ENCODE data around the gene SH3TC1. TPM values are rescaled to one million over a fixed set of nuclear protein-coding genes. Genes with fewer than 3 reads are reported as not detected.

Gene SH3TC1
- total and polyA plus RNA-seq, 12 donors = 1.5 to 58.7 (median 22.0) TPM

DNA sequence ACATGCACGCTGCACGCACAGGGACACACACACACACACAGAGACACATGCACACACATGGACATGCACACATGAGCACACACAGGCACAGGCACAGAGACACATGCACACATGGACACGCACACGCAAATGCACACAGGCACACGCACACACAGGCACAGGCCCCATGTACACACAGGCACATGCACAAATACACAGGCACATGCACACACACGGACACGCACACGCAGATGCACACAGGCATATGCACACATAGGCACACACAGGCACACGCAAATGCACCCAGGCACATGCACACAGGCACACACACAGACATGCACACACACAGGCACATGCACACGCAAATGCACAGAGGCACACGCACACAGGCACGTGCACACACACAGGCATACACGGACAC is 40.1 kb downstream of the SH3TC1 start:
- Histone ChIP-seq H3K4me1 (replicated peaks in 1 of 2) (no peaks in the 10 kb centered on the region), H3K4me3 (no peak overlapping the region), H3K27ac (no peak overlapping the region), H3K36me3 (replicated peaks in 1 of 2) (peaks cover 0 to 31% of the 10 kb centered on the region in 2 donors), H3K27me3 (no peaks in the 10 kb centered on the region), H3K9me3 (replicated peaks in 1 of 3) (no peaks in the 10 kb centered on the region)
- DNase-seq = no peak
- TF ChIP-seq, protein P1, sequence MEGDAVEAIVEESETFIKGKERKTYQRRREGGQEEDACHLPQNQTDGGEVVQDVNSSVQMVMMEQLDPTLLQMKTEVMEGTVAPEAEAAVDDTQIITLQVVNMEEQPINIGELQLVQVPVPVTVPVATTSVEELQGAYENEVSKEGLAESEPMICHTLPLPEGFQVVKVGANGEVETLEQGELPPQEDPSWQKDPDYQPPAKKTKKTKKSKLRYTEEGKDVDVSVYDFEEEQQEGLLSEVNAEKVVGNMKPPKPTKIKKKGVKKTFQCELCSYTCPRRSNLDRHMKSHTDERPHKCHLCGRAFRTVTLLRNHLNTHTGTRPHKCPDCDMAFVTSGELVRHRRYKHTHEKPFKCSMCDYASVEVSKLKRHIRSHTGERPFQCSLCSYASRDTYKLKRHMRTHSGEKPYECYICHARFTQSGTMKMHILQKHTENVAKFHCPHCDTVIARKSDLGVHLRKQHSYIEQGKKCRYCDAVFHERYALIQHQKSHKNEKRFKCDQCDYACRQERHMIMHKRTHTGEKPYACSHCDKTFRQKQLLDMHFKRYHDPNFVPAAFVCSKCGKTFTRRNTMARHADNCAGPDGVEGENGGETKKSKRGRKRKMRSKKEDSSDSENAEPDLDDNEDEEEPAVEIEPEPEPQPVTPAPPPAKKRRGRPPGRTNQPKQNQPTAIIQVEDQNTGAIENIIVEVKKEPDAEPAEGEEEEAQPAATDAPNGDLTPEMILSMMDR (IDR thresholded peaks at IDR 0.05) = no peak
- TF ChIP-seq POLR2A (IDR thresholded peaks at IDR 0.05) = no peak
- 93 to 96% (median 94%) methylated on average over 5 to 13 of the region's 13 CpGs for WGBS, 4 donors
- intact Hi-C loops (cut with DNase I) = no loop called here

DNA sequence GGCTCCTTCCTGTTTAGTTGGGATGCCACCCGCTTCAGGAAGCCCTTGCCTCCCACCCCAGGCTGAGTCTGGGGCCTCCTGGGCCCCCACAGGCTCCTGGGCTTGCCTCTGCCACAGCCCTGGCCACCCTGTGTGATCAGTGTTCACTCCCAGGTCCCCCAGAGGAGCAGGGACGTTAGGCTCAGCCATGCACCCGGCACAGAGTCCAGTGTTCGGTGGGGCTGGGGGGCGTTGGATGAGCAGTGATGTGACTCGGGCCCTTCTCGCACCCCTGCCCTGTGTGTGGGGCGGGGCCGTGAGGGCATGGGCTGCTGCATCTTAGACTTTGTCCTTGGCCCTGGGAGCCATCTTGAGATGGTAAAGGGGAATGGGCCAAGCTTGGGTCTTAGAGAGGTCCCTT is 40.6 kb downstream of the SH3TC1 start:
- TF ChIP-seq, protein P1 (IDR thresholded peaks at IDR 0.05) = no peak
- no peak for TF ChIP-seq POLR2A (IDR thresholded peaks at IDR 0.05)
- Histone ChIP-seq H3K4me3 (no peak overlapping the region), H3K36me3 (replicated peaks in 1 of 2) (peaks cover 0 to 31% of the 10 kb centered on the region in 2 donors), H3K27me3 (no peaks in the 10 kb centered on the region), H3K9me3 (replicated peaks in 1 of 3) (no peaks in the 10 kb centered on the region), H3K4me1 (replicated peaks in 1 of 2) (no peaks in the 10 kb centered on the region), H3K27ac (no peak overlapping the region)
- intact Hi-C loops (cut with DNase I) = loop anchor here in 1 of 2 donors (10.0 kb wide), 1 partner anchor 355 kb away; the partner anchor contains the start of gene CPZ
- WGBS, 4 donors = 84 to 92% (median 90%) methylated on average over 8 to 9 of the region's 9 CpGs; no CpG with 5 or more reads in 1 of the 4 donors
- no peak for DNase-seq

DNA sequence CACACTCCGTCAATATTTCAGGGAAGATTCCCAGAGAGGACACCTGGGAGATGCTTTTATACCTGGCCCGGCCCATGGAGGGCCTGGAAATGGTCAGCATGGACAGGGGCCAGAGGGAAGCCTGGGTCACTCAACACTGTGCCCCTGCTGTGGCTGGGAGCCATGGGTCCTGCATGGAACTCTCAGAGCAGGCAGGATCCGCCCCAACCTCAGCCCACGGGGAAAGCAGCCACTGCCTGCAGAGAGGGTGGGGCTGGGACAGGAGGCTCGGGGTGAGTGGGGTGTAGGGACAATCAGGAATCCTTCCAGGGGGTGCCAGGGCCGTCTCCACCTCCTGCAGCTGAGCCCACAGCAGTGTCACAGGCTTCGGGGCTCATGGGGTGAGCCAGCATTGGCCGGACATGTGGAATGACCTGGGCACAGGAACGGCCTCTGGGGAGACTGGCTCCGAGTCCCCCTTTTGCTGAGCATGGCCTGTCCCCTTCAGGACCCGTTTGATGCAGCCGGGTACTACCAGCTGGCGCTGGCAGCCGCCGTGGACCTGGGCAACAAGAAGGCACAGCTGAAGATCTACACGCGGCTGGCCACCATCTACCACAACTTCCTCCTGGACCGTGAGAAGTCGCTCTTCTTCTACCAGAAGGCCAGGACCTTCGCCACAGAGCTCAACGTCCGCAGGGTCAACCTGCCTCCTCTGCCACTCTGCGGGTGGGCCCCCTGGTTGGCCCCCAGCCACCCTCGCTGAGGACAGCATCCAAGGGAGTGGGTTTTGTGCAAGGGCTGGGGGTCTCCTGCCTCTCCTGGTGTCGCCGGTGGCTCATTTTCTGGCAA is 41.3 kb downstream of the SH3TC1 start:
- intact Hi-C loops (cut with DNase I) = loop anchor here in 1 of 2 donors (10.0 kb wide), 1 partner anchor 354 kb away; the partner anchor contains the start of gene CPZ
- peaks cover 0 to 27% of the 10 kb centered on the region in 2 donors for H3K36me3 ChIP-seq (replicated peaks in 1 of 2)
- no peak overlapping the region for H3K4me3 ChIP-seq
- no peak overlapping the region for H3K27ac ChIP-seq
- no peak for DNase-seq
- no peaks in the 10 kb centered on the region for H3K4me1 ChIP-seq (replicated peaks in 1 of 2)
- WGBS, 4 donors = 69 to 82% (median 76%) methylated on average over 18 to 26 of the region's 26 CpGs
- no peak for TF ChIP-seq POLR2A (IDR thresholded peaks at IDR 0.05)
- TF ChIP-seq, protein P1 (IDR thresholded peaks at IDR 0.05) = no peak
- H3K9me3 ChIP-seq (replicated peaks in 1 of 3) = no peaks in the 10 kb centered on the region
- no peaks in the 10 kb centered on the region for H3K27me3 ChIP-seq

DNA sequence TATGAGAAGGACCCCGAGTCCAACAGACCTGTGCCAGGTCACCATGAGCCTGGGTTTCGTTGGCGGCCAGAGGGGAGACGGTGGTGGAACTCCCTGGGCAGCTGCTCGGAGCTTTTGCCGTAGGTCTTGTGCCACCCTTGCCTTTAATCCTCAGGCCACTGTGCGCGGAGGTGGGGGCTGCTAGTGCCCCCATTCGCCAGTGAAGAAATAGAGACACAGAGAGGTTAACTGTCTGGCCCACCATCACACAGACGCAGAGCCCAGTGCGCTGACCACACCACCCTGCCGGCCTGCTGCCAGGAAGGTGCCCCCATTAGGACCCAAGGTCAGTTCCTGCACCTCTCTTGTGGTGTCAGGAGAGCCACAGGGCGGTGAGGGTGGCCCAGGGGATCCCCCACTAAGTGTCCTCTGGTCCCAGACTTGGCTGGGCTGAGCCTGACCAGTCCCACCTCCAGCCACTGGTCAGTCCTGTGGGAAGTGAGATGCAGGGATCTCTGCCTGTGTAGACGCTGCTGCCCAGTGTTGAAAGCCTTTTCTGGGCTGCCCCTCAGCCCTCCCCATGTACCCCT is 42.2 kb downstream of the SH3TC1 start:
- TF ChIP-seq POLR2A (IDR thresholded peaks at IDR 0.05) = no peak
- DNase-seq = no peak
- Histone ChIP-seq H3K4me1 (replicated peaks in 1 of 2) (no peaks in the 10 kb centered on the region), H3K4me3 (no peak overlapping the region), H3K27ac (no peak overlapping the region), H3K27me3 (no peaks in the 10 kb centered on the region), H3K36me3 (replicated peaks in 1 of 2) (peaks cover 0 to 18% of the 10 kb centered on the region in 2 donors), H3K9me3 (replicated peaks in 1 of 3) (no peaks in the 10 kb centered on the region)
- intact Hi-C loops (cut with DNase I) = loop anchor here in 1 of 2 donors (10.0 kb wide), 1 partner anchor 354 kb away; the partner anchor contains the start of gene CPZ
- 67 to 87% (median 84%) methylated on average over 1 to 14 of the region's 14 CpGs for WGBS, 4 donors

Measured in adrenal gland (tissue), 12 donors.